PC-3 (cell line): Measurements from ENCODE around the gene MED26. TPM values are rescaled to one million over a fixed set of nuclear protein-coding genes. Genes with fewer than 3 reads are reported as not detected.
A peak's percentile ranks its signal among the peaks of the same experiment; 100 is the strongest.

Experiments
- ATAC-seq: fragments of 200-7000 bp; cut with Tn5 transposase; 2 replicates; pipeline ENCODE4 v1.9.1; 2020; ENCODE audit warnings: mild to moderate bottlenecking, moderate library complexity
- BruUV-seq: library from RNA; stranded (reverse); fragments of 400-500 nt; replicated peaks from 2 replicates; lab custom pipeline; 2021; lab: Mats Ljungman, UMichigan
- CTCF ChIA-PET: fragments of 300-600 bp; sonication (Branson Sonifier 250); formaldehyde crosslinking; loops from one replicate; lab custom pipeline; 2022; ENCODE audit warnings: antibody characterized with exemption; lab: Charles Lee
- POLR2A ChIA-PET: fragments of 300-600 bp; sonication (Branson Sonifier 250); formaldehyde crosslinking; loops from one replicate; lab custom pipeline; 2022; ENCODE audit warnings: antibody characterized with exemption; ENCODE audit not compliant: unreplicated experiment; lab: Charles Lee
- DNase-seq: peaks from one replicate; pipeline ENCODE4 v3.0.0-alpha.2; 2015
- H2AFZ ChIP-seq: fragments of 300-600 bp; sonication (generic); 2 replicates; pipeline ENCODE4 v1.6.0; 2016; ENCODE audit warnings: antibody characterized with exemption, low read length
- H3F3A ChIP-seq: fragments of 300-600 bp; sonication (generic); one replicate; pipeline ENCODE4 v1.6.0; 2017; ENCODE audit warnings: antibody characterized with exemption, low read length, control low read depth, mild to moderate bottlenecking; ENCODE audit not compliant: unreplicated experiment
- H3K27ac ChIP-seq: fragments of 300-600 bp; sonication (generic); 2 replicates; pipeline ENCODE4 v1.5.1; 2016; ENCODE audit warnings: mild to moderate bottlenecking, low read length
- H3K27me3 ChIP-seq: fragments of 300-600 bp; sonication (generic); 2 replicates; pipeline ENCODE4 v1.6.1; 2016; ENCODE audit warnings: low read length, mixed read lengths
- H3K36me3 ChIP-seq: fragments of 300-600 bp; sonication (generic); 2 replicates; pipeline ENCODE4 v1.6.1; 2016; ENCODE audit warnings: low read depth, mixed run types, low read length, mixed read lengths
- H3K4me1 ChIP-seq: fragments of 300-600 bp; sonication (generic); 2 replicates; pipeline ENCODE4 v1.5.1; 2016; ENCODE audit warnings: low read length; ENCODE audit not compliant: insufficient read depth
- H3K4me2 ChIP-seq: fragments of 300-600 bp; sonication (generic); 2 replicates; pipeline ENCODE4 v1.6.0; 2016; ENCODE audit warnings: low read length
- H3K4me3 ChIP-seq: fragments of 300-600 bp; sonication (generic); 2 replicates; pipeline ENCODE4 v1.5.1; 2016; ENCODE audit warnings: mild to moderate bottlenecking, low read length, mixed read lengths
- H3K79me2 ChIP-seq: fragments of 300-600 bp; sonication (generic); 2 replicates; pipeline ENCODE4 v1.6.1; 2017; ENCODE audit warnings: low read length, mixed read lengths
- H3K9ac ChIP-seq: fragments of 300-600 bp; sonication (generic); 2 replicates; pipeline ENCODE4 v1.6.0; 2016; ENCODE audit warnings: mild to moderate bottlenecking, low read length
- H3K9me2 ChIP-seq: fragments of 300-600 bp; sonication (generic); replicated peaks from 2 replicates; pipeline ENCODE4 v1.6.1; 2016; ENCODE audit warnings: mixed run types, low read length, mixed read lengths
- H3K9me3 ChIP-seq: fragments of 300-600 bp; sonication (generic); 2 replicates; pipeline ENCODE4 v1.6.1; 2016; ENCODE audit warnings: low read length, mixed read lengths
- H4K20me1 ChIP-seq: fragments of 300-600 bp; sonication (generic); 2 replicates; pipeline ENCODE4 v1.6.1; 2016; ENCODE audit warnings: low read length, mixed read lengths
- CTCF ChIP-seq: fragments of 300-600 bp; sonication (generic); conservative IDR thresholded peaks from 2 replicates; pipeline ENCODE4 v1.5.1; 2017; ENCODE audit warnings: antibody characterized with exemption, low read depth, mild to moderate bottlenecking, low read length
- EZH2 ChIP-seq: fragments of 300-600 bp; sonication (generic); IDR thresholded peaks from one replicate; pipeline ENCODE4 v1.6.1; 2017; ENCODE audit warnings: antibody characterized with exemption, mild to moderate bottlenecking, low read length; ENCODE audit not compliant: unreplicated experiment
- EZH2phosphoT487 ChIP-seq: fragments of 300-600 bp; sonication (generic); IDR thresholded peaks from 2 replicates; pipeline ENCODE4 v1.6.1; 2018; ENCODE audit warnings: mild to moderate bottlenecking, antibody characterized with exemption, low read length, borderline replicate concordance
- intact Hi-C: fragments of 100-400 bp; cut with micrococcal nuclease; formaldehyde crosslinking; loops from 2 replicates; pipeline ENCODE4 v1.9.0; 2023
- total RNA-seq: library from RNA; depleted of rRNA; stranded (reverse); fragments of >200 nt; gene quantifications from 2 replicates; pipeline ENCODE4 v1.2.3, GENCODE V29; 2014

MED26 gene
- total RNA-seq, 1 experiment from 2014 or later: 17.5 TPM

GRCh38 chr19:16573296-16573695 lies 54.7 kb downstream of the MED26 start:
- no peaks in the 10 kb centered on the region for H3F3A ChIP-seq
- H3K4me1 ChIP-seq: peaks cover 43% of the 10 kb centered on the region
- BruUV-seq: no TSS peak
- H4K20me1 ChIP-seq: peaks cover 4% of the 10 kb centered on the region; the same call in 1 of the 2 replicates
- ChIA-PET CTCF (no interaction called here), POLR2A (no interaction called here)
- H3K27me3 ChIP-seq: no peaks in the 10 kb centered on the region
- no peaks in the 10 kb centered on the region for H3K9me2 ChIP-seq
- TF ChIP-seq EZH2phosphoT487: no peak
- TF ChIP-seq EZH2: no peak
- TF ChIP-seq CTCF: no peak
- H3K36me3 ChIP-seq: peaks cover 7% of the 10 kb centered on the region; the same call in 1 of the 2 replicates
- DNase-seq (no peak), ATAC-seq (no peak)
- peak overlapping the region; percentile 89 for H3K9ac ChIP-seq
- H3K4me2 ChIP-seq: peak overlapping the region; percentile 96
- peak overlapping the region; percentile 77 for H3K27ac ChIP-seq
- H3K9me3 ChIP-seq: no peaks in the 10 kb centered on the region
- intact Hi-C loops: loop anchor here (5.0 kb wide), 1 partner anchor 54 kb away; the partner anchor contains the start of gene MED26
- H2AFZ ChIP-seq: no peak overlapping the region
- H3K4me3 ChIP-seq: peak overlapping the region; percentile 87
- H3K79me2 ChIP-seq: peaks cover 94% of the 10 kb centered on the region

- intact Hi-C loops: loop anchor here (1.0 to 5.0 kb wide), 2 partner anchors 36 to 55 kb away; partner anchors contain the start of gene MED26
- no peaks in the 10 kb centered on the region for H3K9me3 ChIP-seq
- H3K9ac ChIP-seq: peak within 1 kb of the TSS; percentile 91
- TF ChIP-seq EZH2 (no peak), CTCF (no peak), EZH2phosphoT487 (no peak)
- H3K36me3 ChIP-seq: peaks cover 13% of the 10 kb centered on the region; the same call in 1 of the 2 replicates
- CTCF ChIA-PET: interaction anchor here (0.5 kb wide), 1 partner anchor 12 kb away, joined by 6 read pairs; no protein-coding TSS in a partner anchor
- H3K4me2 ChIP-seq: peak within 1 kb of the TSS; percentile 96
- H3K9me2 ChIP-seq: no peaks in the 10 kb centered on the region
- BruUV-seq: TSS peak; percentile 81
- H3K4me3 ChIP-seq: peak within 1 kb of the TSS; percentile 91
- POLR2A ChIA-PET: interaction anchor here (0.5 kb wide), 1 partner anchor 29 kb away, joined by 6 read pairs; no protein-coding TSS in a partner anchor
- peaks cover 43% of the 10 kb centered on the region for H3K4me1 ChIP-seq
- ATAC-seq (peak; percentile 95), DNase-seq (peak; percentile 98)
- no peaks in the 10 kb centered on the region for H3F3A ChIP-seq
- H4K20me1 ChIP-seq: peaks cover 4% of the 10 kb centered on the region; the same call in 1 of the 2 replicates
- no peaks in the 10 kb centered on the region for H3K27me3 ChIP-seq
- peaks cover 94% of the 10 kb centered on the region for H3K79me2 ChIP-seq
- peak within 1 kb of the TSS; percentile 77 for H3K27ac ChIP-seq
- peak within 1 kb of the TSS; percentile 82 for H2AFZ ChIP-seq
Observed at GRCh38 chr19:16572332-16573211, 55.4 kb downstream of the MED26 start, which contains the start of gene SLC35E1. Gene SLC35E1, minus strand, starts transcription at chr19:16572415. Its CDS starts 51 bp downstream, at chr19:16572364.
